ENCODE results near the gene ACY1. TPM values are rescaled to one million over a fixed set of nuclear protein-coding genes. Genes with fewer than 3 reads are reported as not detected.

The ACY1 gene
- total RNA-seq, 1 donor from 2014 or later: 52.9 TPM

DNA sequence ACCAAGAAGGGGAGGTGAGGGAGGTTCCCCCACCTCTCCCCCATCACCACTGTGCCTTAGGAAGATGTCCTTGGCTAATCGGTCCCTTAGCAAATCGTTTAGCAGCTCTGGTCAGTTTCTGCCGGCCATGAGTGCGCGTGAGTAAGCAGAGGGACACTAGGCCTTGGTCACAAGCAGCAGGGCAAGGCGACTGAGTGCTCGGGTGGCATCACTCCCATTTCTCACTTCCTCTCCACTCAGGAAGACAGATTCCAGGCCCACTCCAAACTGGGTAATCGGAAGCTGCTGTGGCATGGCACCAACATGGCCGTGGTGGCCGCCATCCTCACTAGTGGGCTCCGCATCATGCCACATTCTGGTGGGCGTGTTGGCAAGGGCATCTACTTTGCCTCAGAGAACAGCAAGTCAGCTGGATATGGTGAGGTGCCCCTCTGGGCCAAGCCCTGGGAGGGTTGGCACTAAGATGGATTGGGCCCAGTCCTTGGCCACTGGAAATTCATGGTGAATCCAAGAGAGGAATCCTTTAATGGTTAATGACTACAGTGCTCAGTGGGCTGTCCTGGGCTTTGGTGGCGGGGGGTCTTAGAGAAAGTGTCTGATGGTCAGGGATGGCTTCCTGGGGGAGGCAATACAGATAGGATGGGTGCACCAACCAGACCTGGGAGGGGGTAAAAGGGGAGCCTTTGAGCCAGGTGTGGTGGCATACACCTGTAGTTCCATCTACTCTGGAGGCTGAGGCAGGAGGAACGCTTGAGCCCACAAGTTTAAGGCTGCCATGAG lies 37.2 kb upstream of the ACY1 start:
- no peak for DNase-seq (ENCODE audit: low read depth)

GRCh38 chr3:51946796-51947195 lies 36.5 kb upstream of the ACY1 start:
- DNase-seq (ENCODE audit: low read depth): no peak

DNA sequence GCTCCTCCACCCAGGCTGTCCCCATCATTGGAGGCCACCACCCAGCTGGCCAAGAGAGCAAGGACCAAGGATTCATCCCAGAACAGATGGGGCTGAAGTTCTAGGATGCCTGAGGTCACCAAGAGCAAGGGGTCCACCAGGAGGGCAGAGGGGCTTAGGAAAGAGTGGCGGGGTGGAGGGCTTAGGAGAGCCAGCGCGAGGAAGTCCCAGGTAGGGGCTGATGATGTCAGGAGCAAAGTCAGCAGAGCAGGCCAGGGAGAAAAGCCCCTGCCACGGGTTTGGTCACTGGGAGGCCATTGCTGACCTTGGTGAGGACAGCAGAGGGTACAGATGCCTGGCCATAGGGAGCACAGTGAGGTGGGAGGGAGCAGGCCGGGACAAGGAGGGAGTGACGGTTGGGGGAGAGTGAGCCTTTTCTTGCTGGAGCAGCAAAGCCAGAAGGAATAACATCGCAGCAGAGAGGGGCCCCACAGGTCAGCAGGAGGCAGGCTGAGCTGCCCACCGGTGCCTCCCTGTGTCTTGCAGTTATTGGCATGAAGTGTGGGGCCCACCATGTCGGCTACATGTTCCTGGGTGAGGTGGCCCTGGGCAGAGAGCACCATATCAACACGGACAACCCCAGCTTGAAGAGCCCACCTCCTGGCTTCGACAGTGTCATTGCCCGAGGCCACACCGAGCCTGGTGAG lies 36.0 kb upstream of the ACY1 start:
- DNase-seq (ENCODE audit: low read depth): no peak

DNA sequence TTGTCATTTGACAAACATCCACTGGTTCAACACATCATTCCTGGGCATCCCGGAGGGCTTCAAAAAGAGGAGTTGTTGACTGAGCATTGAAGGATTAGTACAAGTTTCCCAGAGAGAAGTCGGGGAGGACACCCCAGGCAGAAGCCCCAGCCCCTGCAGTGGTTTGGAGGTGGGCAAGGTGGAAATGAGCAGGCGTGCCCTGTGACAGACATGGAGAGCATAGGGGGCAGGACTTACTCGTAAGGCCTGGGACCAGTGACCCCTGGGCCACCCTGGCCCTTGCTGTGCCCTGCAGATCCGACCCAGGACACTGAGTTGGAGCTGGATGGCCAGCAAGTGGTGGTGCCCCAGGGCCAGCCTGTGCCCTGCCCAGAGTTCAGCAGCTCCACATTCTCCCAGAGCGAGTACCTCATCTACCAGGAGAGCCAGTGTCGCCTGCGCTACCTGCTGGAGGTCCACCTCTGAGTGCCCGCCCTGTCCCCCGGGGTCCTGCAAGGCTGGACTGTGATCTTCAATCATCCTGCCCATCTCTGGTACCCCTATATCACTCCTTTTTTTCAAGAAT lies 35.2 kb upstream of the ACY1 start:
- DNase-seq (ENCODE audit: low read depth): no peak

DNA sequence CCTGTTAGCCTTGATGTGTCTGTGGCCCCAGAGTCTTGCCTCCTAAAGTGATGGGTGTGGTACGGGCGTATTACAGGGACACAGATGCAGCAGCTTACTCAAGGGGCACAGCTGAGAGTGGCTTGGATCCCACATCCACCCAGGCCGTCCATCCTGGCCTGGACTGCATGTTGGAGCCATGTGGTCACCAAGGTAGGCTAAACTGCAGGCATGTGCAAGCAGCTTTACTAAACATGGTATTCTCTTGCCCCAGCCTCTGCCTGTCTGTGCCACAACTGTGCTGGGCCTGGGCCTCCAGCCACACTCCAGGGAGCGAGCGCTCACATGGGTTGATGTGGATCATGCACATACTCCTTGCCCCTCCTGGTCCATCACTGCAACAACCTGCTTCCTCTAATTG lies 34.2 kb upstream of the ACY1 start:
- no peak for DNase-seq (ENCODE audit: low read depth)

- no peak for DNase-seq (ENCODE audit: low read depth)
Observed at GRCh38 chr3:51950899-51951298, 32.4 kb upstream of the ACY1 start.

GRCh38 chr3:51953445-51953844 lies 29.9 kb upstream of the ACY1 start:
- DNase-seq (ENCODE audit: low read depth): peak; percentile 57

DNA sequence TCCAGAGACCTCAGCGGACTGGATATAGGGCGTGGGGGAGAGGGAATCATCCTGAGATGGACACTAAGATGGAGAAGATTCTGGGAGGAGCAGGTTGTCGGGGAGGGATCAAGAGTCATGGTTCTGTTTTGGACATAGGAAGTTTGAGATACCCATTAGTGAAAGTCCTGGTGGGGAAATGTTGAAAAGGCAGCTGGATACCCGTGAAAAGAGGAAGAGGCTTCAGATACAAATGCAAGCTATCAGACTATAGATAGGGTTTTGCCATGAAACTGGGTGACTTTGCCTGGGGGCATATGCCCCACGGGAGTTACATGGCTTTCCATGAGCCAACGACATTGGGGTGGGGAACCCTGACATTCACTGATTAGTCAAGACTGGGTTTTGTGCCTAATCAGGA lies 29.2 kb upstream of the ACY1 start:
- DNase-seq (ENCODE audit: low read depth): no peak

GRCh38 chr3:51954713-51955112 lies 28.6 kb upstream of the ACY1 start:
- DNase-seq (ENCODE audit: low read depth): no peak

DNA sequence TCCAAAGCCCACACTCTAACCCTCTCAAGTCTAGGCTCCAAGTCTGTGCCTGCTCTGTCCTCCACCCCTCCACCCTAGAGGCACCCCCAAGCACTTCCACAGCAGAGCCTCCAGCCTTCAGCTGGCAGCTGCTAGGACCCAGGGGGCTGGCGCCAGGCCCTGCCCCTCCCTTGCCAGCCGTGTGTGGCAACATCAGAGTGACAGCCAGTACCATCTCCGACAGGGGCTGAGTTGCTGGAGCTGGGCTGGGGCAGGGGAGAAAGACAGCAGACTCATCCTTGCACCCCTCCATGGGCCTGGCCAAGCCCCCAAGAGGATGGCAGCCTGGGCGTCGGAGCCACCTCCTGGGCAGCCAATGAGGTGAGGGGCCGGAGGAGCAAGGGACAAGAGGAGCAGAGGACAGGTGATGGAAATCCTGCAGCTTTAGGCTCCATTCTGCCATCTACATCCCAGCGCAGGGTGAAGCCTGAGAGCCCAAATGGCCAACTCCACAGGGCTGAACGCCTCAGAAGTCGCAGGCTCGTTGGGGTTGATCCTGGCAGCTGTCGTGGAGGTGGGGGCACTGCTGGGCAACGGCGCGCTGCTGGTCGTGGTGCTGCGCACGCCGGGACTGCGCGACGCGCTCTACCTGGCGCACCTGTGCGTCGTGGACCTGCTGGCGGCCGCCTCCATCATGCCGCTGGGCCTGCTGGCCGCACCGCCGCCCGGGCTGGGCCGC lies 28.0 kb upstream of the ACY1 start, which contains the start of gene GPR62:
Gene GPR62, plus strand, starts transcription at position 207 of the 718 bp plus-strand sequence. Its CDS starts 272 bp downstream, at position 479.
- peak; percentile 51 for DNase-seq (ENCODE audit: low read depth)

DNA sequence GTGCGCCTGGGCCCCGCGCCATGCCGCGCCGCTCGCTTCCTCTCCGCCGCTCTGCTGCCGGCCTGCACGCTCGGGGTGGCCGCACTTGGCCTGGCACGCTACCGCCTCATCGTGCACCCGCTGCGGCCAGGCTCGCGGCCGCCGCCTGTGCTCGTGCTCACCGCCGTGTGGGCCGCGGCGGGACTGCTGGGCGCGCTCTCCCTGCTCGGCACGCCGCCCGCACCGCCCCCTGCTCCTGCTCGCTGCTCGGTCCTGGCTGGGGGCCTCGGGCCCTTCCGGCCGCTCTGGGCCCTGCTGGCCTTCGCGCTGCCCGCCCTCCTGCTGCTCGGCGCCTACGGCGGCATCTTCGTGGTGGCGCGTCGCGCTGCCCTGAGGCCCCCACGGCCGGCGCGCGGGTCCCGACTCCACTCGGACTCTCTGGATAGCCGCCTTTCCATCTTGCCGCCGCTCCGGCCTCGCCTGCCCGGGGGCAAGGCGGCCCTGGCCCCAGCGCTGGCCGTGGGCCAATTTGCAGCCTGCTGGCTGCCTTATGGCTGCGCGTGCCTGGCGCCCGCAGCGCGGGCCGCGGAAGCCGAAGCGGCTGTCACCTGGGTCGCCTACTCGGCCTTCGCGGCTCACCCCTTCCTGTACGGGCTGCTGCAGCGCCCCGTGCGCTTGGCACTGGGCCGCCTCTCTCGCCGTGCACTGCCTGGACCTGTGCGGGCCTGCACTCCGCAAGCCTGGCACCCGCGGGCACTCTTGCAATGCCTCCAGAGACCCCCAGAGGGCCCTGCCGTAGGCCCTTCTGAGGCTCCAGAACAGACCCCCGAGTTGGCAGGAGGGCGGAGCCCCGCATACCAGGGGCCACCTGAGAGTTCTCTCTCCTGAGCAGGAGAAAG lies 27.2 kb upstream of the ACY1 start:
- no peak for DNase-seq (ENCODE audit: low read depth)

- DNase-seq (ENCODE audit: low read depth): no peak
Observed at GRCh38 chr3:51957520-51958205, 25.7 kb upstream of the ACY1 start.

DNA sequence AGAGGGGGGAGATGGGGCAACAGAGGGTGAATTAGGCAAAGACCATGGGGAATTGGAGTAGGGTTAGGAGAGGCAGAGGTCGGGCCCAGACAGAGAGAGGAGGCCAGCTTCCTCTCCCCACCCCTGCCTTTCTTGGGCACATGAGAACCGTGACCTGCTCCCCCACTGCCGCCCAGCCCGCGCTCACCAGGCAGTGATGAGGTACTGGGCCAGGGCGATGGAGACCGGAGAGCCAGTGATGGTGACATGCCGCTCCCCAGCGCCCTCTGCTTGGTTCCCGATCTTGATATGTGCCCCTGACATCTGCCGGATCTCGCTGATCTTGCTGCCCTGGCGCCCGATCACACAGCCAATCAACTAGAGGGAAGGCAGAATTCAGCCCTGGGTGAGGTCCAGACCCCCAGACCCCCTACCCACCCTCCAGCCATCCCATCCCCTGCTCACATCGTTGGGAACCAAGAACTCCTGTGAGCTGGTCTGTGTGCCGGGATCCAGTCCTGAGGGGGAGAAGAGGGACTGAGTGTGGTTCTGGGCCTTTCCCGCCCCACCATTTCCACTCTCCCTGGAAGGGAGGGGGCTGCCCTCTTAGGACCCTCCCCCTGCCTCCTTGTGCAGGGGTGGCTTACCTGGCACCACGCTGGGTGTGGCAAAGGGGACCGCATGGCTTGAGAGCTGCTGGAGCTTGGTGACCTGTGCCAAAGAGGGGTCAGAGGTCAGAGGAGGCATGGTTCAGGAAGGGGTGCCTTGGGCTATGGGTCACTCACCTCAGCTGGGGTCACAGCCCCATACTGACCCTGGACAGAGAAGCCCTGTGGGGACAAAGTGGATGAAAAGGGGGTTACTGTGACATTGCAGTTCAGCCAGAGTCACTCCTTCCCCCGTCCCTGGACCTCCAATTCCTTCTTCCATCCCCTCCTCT lies 24.5 kb upstream of the ACY1 start:
- no peak for DNase-seq (ENCODE audit: low read depth)

GRCh38 chr3:51959651-51960050 lies 23.7 kb upstream of the ACY1 start:
- DNase-seq (ENCODE audit: low read depth): no peak

- no peak for DNase-seq (ENCODE audit: low read depth)
Observed at GRCh38 chr3:51960386-51960785, 22.9 kb upstream of the ACY1 start.

DNA sequence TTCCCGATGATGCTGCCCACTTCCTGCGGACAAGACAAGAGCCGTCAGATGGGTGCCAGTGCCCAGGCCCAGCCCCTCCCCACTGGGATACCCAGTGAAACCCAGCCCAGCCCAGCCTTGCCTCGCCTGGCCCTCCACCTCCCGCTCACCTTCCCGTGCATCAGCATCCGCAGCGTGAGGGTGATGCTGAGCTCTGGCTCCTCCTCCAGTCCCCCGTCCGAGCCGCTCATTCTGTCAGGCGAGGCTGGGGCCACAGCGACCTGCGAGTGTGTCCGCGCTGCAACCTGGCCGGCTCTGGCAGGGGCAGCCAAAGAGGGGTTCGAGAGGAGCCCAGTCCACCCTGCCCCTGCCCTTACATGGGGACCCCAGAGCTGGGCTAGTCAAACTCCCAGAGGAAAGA lies 22.3 kb upstream of the ACY1 start:
- DNase-seq (ENCODE audit: low read depth): no peak

GRCh38 chr3:51961602-51962569 lies 21.4 kb upstream of the ACY1 start:
- DNase-seq (ENCODE audit: low read depth): no peak

All from myocyte (in vitro differentiated cells).